GM18873 (cell line): ENCODE results near the gene GPC4.

Source experiments
- ATAC-seq: cut with Tn5 transposase; IDR thresholded peaks from one replicate; pipeline ENCODE4 v1.9.1; 2021; ENCODE audit warnings: mild to moderate bottlenecking, moderate library complexity, moderate number of reproducible peaks; ENCODE audit not compliant: unreplicated experiment, low FRiP score

Gene GPC4

GRCh38 chrX:133415276-133416105 is at the start of gene GPC4:
GPC4 (minus strand) TSS chrX:133415489; CDS start chrX:133414965, 524 bp downstream.
- ATAC-seq, result no peak

GRCh38 chrX:133461231-133461630 is 45.9 kb upstream of the GPC4 start:
- ATAC-seq, result no peak

GRCh38 chrX:133454924-133455323 is 39.6 kb upstream of the GPC4 start:
- ATAC-seq, result no peak

GRCh38 chrX:133454491-133454914 is 39.2 kb upstream of the GPC4 start:
- ATAC-seq, result no peak

- no peak for ATAC-seq
Observed at GRCh38 chrX:133448512-133449076, 33.3 kb upstream of the GPC4 start.

- ATAC-seq, result no peak
Observed at GRCh38 chrX:133444952-133445831, 29.9 kb upstream of the GPC4 start.

- ATAC-seq, result no peak
Observed at GRCh38 chrX:133444196-133444595, 28.9 kb upstream of the GPC4 start.

- no peak for ATAC-seq
Observed at GRCh38 chrX:133440797-133441163, 25.5 kb upstream of the GPC4 start.

GRCh38 chrX:133440081-133440796 is 24.9 kb upstream of the GPC4 start:
- ATAC-seq, result no peak

- ATAC-seq, result no peak
Observed at GRCh38 chrX:133437766-133438165, 22.5 kb upstream of the GPC4 start.

GRCh38 chrX:133437356-133437755 is 22.1 kb upstream of the GPC4 start:
- ATAC-seq, result no peak

- no peak for ATAC-seq
Observed at GRCh38 chrX:133435544-133436124, 20.3 kb upstream of the GPC4 start.

- ATAC-seq, result no peak
Observed at GRCh38 chrX:133434197-133434820, 19.0 kb upstream of the GPC4 start.

GRCh38 chrX:133419911-133420310 is 4.6 kb upstream of the GPC4 start:
- no peak for ATAC-seq

GRCh38 chrX:133418588-133418987 is 3.3 kb upstream of the GPC4 start:
- ATAC-seq, result no peak

GRCh38 chrX:133417364-133417763 is 2.1 kb upstream of the GPC4 start:
- no peak for ATAC-seq

- no peak for ATAC-seq
Observed at GRCh38 chrX:133414406-133415275, 648 bp downstream of the GPC4 start.

GRCh38 chrX:133413218-133413925 is 1.9 kb downstream of the GPC4 start:
- ATAC-seq, result no peak
